GM13976 (cell line): Measurements from ENCODE around the gene CAPZB.

Experiments used
- DNase-seq: peaks from one replicate; pipeline ENCODE4 v3.0.0; 2012; ENCODE audit warnings: low spot score
- in situ Hi-C: fragments of 300-500 bp; cut with MboI; formaldehyde crosslinking; loops from one replicate; pipeline ENCODE4 v1.12.0; 2022; ENCODE audit warnings: low sequenced_read_pairs, mixed read lengths, inconsistent platforms; ENCODE audit not compliant: unreplicated experiment
- TF ChIP-seq, protein P1 (sequence below): IDR thresholded peaks from 2 replicates; pipeline ENCODE4 v1.5.1; 2012; ENCODE audit warnings: borderline replicate concordance, mild to moderate bottlenecking; ENCODE audit not compliant: insufficient read depth; ENCODE audit errors: extremely low read depth, missing control alignments, control extremely low read depth

The CAPZB gene

GRCh38 chr1:19340387-19340937 is 144.9 kb downstream of the CAPZB start:
- in situ Hi-C loops: no loop called here
- TF ChIP-seq, protein P1, sequence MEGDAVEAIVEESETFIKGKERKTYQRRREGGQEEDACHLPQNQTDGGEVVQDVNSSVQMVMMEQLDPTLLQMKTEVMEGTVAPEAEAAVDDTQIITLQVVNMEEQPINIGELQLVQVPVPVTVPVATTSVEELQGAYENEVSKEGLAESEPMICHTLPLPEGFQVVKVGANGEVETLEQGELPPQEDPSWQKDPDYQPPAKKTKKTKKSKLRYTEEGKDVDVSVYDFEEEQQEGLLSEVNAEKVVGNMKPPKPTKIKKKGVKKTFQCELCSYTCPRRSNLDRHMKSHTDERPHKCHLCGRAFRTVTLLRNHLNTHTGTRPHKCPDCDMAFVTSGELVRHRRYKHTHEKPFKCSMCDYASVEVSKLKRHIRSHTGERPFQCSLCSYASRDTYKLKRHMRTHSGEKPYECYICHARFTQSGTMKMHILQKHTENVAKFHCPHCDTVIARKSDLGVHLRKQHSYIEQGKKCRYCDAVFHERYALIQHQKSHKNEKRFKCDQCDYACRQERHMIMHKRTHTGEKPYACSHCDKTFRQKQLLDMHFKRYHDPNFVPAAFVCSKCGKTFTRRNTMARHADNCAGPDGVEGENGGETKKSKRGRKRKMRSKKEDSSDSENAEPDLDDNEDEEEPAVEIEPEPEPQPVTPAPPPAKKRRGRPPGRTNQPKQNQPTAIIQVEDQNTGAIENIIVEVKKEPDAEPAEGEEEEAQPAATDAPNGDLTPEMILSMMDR: no peak
- DNase-seq: no peak

DNA sequence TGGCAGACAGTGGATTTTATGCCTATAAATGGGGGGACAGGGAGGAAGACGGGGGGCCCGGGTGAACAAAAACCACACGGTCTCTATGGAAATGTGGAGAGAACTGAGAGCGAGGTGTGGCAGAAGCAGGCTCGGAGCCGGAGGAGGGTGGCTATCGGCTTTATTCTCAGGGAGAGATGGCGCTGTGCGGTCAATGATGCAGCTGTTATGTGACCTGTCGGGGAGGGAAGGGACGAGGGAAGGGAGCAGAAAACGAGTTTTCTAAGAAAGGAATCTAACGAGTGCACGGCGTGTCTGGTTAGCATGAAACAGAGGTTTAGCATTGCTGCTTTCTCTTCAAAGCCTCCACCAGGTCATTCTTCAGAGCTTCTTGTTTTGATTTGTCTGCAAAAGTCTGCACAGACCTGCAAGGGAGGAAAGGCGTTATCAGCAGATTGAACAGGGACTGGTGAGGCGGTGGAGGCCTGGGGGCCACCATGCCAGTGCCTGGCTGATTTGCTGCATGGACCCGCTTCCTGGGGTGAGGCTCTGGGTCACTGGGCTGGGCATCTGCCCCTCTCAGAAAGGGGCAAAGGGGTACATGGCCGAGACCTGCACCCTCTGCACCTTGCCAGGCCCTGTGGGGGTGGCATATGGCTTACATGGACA is 146.0 kb downstream of the CAPZB start:
- in situ Hi-C loops: loop anchor here (10.0 kb wide), 1 partner anchor 315 kb away; no protein-coding TSS in a partner anchor
- no peak for DNase-seq
- TF ChIP-seq, protein P1: no peak

- TF ChIP-seq, protein P1: no peak
- in situ Hi-C loops: loop anchor here (10.0 kb wide), 1 partner anchor 316 kb away; no protein-coding TSS in a partner anchor
- DNase-seq: no peak
These were observed 147.0 kb downstream of the CAPZB start for GRCh38 chr1:19338323-19338762.

DNA sequence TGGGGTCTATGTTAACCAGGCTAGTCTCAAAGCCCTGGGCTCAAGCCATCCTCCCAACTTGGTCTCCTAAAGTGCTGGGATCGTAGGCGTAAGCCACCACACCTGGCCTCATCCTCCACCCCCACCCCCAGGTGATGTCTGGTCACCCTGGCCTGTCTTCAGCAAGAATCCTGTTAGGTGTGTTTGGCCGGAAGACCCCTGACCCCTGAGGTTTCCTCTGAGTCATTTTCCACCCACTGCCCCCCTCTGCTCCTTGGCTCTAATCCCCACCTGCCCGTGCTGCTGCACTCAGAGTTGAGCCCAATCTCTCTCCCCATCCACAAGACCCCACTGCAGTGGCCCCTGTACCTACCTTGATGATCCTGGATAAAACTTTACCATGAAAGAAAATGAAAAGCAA is 148.1 kb downstream of the CAPZB start:
- TF ChIP-seq, protein P1: no peak
- DNase-seq: no peak
- in situ Hi-C loops: loop anchor here (10.0 kb wide), 1 partner anchor 318 kb away; no protein-coding TSS in a partner anchor

DNA sequence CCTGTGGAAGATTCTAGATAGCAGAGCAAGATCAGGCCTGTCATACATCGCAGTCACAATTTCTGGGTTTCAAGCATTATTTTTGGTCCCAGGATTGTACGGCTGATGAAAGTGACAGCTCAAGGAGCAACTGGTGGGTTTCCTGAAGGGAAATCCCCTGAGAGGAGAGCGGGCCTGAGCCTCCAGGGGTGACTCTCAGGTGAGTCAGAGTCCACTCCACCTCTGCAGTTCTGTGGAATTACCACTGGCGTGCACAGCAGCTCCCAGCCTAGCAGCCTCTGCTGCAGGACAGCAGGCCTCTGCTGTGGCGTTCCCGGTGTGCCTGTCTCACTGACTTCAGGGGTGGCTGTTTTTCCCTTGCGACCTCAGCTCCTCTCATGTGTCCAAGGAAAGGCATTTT is 148.8 kb downstream of the CAPZB start:
- no peak for DNase-seq
- TF ChIP-seq, protein P1: no peak
- in situ Hi-C loops: loop anchor here (10.0 kb wide), 1 partner anchor 318 kb away; no protein-coding TSS in a partner anchor

DNA sequence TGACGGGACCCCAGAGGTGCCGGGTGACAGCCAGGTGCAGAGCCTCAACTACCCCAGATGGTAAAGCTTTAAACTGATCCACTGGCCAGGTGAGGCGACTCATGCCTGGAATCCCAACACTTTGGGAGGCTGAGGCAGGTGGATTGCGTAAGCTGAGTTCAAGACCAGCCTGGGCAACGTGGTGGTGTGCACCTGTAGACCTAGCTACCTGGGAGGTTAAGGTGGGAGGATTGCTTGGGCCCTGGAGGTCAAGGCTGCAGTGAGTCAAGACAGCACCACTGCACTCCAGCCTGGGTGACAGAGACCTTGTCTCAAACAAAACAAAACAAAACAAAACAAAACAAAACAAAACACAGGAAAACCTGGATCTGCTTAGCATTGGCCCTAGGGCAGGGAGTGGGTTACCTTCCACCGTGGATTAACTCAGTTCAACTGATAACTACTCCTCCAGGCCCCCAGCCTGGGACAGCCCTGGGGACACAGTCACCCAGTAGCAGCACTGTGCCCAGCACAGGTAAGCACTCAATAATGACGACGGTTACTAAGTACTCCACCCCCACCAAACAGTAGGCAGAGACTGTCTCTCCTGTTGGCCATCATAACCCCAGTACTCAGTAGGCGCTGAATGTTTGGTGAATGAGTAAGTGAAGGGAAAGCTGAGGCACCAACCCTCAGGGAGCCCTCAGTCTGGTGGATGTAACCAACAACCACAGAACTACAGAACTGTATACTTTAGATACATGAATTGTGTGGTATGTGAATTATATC is 151.6 kb downstream of the CAPZB start:
- in situ Hi-C loops: loop anchor here (10.0 kb wide), 1 partner anchor 321 kb away; no protein-coding TSS in a partner anchor

More for the DNA sequence above, 151.6 kb downstream of the CAPZB start:
- no peak for DNase-seq
- TF ChIP-seq, protein P1: no peak
